PC-3 (cell line): ENCODE results near the gene NUDT13.

Source experiments
- EZH2phosphoT487 ChIP-seq: fragments of 300-600 bp; sonication (generic); IDR thresholded peaks from 2 replicates; pipeline ENCODE4 v1.6.1; 2018; ENCODE audit warnings: mild to moderate bottlenecking, antibody characterized with exemption, low read length, borderline replicate concordance
- TF ChIP-seq, protein P1 (sequence below): fragments of 300-600 bp; sonication (generic); conservative IDR thresholded peaks from 2 replicates; pipeline ENCODE4 v1.5.1; 2017; ENCODE audit warnings: antibody characterized with exemption, low read depth, mild to moderate bottlenecking, low read length

DNA sequence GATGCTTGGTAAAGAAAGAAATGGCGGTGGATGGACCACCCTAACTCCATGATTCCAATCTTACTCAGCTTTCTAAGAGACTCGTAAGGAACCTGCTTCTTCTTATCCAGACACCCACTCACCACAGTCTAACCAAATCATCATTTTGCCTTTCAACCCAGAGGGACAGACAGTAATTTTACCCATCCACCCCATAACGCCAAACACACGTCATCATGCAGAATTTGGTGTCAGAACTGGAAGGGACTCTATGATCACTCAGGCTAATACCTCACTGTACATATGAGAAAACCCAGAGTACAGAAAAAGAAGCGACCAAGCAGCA lies 57.2 kb downstream of the NUDT13 start:
- TF ChIP-seq, protein P1, sequence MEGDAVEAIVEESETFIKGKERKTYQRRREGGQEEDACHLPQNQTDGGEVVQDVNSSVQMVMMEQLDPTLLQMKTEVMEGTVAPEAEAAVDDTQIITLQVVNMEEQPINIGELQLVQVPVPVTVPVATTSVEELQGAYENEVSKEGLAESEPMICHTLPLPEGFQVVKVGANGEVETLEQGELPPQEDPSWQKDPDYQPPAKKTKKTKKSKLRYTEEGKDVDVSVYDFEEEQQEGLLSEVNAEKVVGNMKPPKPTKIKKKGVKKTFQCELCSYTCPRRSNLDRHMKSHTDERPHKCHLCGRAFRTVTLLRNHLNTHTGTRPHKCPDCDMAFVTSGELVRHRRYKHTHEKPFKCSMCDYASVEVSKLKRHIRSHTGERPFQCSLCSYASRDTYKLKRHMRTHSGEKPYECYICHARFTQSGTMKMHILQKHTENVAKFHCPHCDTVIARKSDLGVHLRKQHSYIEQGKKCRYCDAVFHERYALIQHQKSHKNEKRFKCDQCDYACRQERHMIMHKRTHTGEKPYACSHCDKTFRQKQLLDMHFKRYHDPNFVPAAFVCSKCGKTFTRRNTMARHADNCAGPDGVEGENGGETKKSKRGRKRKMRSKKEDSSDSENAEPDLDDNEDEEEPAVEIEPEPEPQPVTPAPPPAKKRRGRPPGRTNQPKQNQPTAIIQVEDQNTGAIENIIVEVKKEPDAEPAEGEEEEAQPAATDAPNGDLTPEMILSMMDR: no peak
- TF ChIP-seq EZH2phosphoT487: no peak
